Smooth muscle cell of the brain vasculature (primary cell): ENCODE measurements around the gene ABCC5.
A peak's percentile ranks its signal among the peaks of the same experiment; 100 is the strongest.

Experiments used
- DNase-seq: peaks from one replicate; pipeline ENCODE4 v3.0.0-alpha.2; 2012; ENCODE audit warnings: low read depth, low spot score

The ABCC5 gene

DNA sequence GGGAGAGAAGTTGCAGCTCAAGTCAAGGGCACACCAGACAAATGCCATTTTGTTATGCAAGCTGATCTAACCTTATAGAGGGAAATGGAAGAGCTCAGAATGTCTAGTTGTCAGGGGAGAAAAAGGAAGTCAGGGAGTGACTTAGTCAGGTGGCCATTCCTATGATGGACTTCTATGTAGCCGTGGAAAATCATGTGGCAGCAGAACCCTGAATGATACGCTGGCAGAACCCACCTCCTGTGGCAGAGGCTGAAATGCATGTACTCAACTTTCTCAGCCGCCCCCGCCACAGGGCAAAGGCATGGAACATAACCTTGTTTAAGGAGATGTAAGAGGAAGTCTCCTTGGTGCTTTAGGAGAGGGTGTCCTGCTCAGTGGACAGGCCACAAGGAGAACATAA, 95.3 kb downstream of the ABCC5 start:
- DNase-seq: no peak

GRCh38 chr3:183921096-183921495, 96.6 kb downstream of the ABCC5 start:
- DNase-seq: no peak

DNA sequence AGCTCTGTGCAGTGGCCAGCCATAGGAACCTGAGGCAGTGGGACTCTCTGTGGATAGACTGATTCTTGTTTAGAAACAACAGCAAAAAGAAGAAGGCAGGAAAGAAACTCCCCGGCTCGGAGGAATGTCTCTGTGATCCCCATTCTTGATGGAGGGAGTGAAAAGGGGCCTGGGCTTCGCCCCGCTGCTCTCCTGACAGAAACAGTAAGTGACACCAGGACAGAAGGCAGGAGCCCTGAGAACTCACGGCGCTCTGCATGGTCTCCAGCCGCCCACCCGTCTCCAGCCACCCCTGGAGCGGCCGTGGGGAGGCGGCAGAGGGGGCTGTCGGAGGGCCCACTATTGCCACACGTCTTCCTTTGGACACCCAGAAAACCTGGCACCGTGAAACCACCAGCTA, 97.3 kb downstream of the ABCC5 start:
- DNase-seq: no peak

- no peak for DNase-seq
Measured at GRCh38 chr3:183918178-183918577, 99.5 kb downstream of the ABCC5 start.

DNA sequence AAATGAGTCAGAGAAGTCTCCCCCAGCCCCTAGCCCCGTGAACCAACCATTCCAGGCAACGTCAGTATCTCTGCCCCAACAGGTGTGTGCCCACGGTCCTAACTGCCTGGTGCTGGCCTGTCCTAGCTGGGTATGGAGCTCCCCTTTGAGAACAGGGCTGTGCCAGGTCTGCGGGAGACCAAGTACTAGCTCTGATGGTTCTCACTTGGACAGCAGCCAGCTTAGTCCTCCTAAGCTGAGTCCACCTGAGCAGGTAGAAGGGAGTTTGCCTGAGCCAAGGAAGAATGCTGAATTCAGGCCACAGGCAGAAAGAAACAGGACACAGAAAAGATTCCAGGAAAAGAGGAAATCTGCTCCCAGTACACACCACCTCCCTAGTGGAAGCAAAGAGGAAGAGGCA, 99.9 kb downstream of the ABCC5 start:
- no peak for DNase-seq

GRCh38 chr3:183914856-183915255, 102.8 kb downstream of the ABCC5 start:
- DNase-seq: no peak

- DNase-seq: no peak
Measured at GRCh38 chr3:183913580-183913920, 104.1 kb downstream of the ABCC5 start.

DNA sequence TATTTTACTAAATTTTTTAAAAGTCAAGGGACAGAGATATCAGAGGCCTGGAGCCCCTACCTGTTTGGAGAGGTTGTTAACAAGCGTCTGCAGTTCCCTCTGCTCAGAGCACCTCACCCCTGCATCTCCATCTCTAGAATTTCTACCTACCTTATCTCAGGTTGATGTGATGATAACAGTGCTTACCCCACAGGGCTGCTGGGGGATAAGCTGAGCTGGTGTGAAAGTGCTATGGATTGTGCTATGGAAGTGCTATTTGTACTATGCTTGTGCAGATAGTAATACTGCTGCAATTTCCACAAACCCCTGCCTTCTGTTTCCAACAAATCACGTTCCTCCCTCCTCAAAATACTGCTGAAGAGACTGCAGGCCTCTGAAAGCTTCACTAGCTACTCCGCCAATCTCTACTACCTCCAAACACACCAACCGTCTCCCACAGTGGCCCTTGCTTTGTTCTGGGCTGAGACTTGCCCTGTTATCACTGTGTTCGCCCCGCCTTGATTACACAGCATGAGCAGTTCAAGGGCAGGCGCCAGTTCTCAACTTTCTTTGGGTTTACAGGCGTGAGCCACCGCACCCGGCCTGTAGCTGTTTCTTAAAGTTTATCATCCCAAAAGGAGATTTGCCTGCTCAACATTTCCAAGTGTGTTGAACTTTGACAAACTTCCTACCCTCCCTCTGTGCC, 104.6 kb downstream of the ABCC5 start:
- no peak for DNase-seq

GRCh38 chr3:183911763-183912506, 105.7 kb downstream of the ABCC5 start:
- DNase-seq: no peak

- no peak for DNase-seq
Measured at GRCh38 chr3:183911087-183911486, 106.6 kb downstream of the ABCC5 start.

GRCh38 chr3:183909030-183909600, 108.6 kb downstream of the ABCC5 start:
- DNase-seq: no peak

DNA sequence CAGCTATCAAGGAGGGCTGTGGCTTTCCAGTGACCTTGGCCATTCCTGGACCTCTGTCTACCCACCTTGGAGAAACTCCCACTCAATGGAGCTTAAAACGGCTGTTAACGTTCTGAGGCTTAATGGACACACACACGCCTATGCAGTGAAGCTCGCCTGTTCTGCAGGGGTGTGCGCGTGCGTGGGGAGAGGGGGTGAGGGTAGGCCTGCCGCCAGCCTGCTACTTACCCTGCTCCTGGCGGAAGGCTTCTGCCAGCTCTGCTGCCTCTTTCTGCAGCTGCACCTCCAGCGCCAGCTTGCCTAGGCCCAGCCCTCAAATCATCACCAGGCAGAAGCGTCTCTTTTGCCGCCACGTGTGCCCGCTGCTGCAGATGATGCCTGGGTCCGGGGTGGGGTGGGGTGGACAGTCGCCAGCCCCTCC, 109.8 kb downstream of the ABCC5 start:
- no peak for DNase-seq

- no peak for DNase-seq
Measured at GRCh38 chr3:183907176-183907575, 110.5 kb downstream of the ABCC5 start.

DNA sequence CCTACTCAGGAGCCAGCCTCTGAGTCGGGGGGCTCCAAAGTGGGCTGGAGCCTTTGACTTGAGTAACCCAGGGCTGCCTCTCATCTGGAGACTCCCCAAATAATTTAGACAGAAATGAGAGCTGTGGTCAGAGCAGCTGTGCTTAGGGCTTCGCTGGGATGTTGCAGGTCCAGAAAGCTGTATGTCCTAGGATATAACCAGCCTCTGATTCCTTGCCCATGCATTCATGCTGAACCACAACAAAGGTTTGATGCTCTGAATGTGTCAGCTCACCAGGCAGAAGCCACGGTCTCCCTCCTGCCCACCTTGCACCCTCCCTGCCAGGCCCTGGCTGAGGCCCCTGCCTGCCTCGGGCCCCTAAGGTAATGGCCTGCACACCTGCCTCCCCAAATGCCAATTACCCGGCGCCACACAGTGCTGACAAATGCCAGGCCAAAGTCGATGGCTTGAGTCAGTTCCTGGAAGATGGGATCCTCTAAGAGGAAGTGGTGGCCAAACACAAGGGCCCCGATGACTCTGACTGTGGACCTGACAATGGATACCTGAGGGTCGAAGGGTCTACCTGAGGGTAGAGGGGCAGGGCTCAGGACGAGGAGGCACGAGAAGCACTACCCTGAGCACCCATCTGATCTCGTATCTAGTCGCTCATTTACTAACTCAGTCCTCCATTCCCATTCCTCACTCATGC, 111.3 kb downstream of the ABCC5 start:
- no peak for DNase-seq

DNA sequence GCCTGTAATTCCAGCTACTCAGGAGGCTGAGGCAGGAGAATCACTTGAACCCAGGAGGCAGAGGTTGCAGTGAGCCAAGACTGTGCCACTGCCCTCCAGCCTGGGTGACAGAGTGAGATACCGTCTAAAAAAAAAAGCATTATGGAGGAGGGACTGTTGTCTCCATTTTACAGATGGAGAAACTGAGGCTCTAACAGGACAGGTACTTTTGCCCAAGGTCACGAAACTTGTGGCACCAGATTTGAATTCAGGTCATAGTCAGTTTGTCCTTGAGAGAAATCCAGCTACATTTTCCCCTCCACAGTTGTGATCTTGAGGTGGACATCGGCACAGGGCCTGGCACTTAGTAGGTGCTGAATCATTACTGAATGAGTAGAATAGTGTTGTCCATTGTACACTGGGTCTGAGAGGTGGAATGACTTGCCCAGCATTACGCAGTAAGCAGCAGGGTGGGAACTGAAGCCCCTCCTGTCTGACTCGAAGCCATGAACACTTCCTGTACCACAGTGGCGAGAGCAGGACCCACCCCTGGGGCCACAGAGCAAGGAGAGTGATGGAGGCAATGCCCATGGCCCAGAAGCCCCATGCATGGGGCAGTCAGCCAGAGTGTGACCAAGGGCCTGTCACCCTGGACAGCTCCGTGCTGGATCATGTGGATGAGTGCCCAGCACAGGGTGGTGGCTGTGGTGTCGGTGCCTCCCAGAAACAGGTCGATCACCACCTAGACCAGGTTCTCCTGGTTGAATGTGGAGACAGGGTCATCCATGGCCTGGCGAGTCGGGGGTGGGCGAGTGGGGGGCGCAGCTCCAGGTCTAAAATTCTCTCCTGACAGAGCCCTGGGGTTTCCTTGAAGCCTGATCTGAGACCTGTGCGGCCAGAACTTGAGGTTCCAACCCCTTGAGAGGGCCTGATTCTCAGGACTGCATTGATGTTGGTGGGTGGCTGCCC, 112.6 kb downstream of the ABCC5 start:
- DNase-seq: no peak

DNA sequence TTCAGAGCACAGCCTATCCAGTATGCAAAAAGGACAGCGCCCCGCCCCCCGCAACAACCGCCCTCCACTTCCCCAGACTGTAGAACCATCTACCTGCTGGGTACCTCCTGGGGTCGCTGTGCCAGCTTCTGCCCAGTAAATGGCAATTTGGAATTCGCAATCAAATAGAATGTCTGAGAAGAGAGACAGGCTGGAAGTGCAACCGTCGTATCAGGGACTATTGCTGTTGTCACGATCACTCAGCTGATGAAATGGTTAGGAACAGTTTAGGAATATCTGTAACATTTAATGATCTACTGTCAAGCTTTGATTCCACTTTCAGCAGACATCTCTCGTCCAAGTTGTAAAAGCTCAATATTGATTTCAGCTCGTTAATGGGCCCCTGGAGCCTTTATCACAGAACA, 119.7 kb downstream of the ABCC5 start:
- DNase-seq: no peak

DNA sequence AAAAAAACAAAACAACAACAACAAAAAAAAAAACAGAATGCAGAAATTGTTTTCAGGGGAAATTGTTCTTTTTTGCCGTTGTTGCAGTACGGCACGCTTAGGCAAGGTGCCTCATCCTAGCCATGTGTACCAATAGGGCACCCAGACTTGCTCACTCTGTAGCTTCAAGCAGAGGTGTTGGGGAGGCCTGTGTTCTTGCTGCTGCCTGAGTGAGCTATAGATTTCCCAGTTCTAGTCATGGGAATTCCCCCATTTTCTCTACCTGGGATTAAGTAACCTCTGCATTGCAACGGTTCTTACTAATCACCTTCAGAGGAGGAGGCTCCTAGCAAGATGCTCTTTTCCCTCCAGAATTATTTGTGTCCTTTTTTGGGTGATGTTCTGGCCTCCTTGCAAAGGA, 120.1 kb downstream of the ABCC5 start:
- no peak for DNase-seq

GRCh38 chr3:183896610-183897009, 121.1 kb downstream of the ABCC5 start:
- DNase-seq: no peak

DNA sequence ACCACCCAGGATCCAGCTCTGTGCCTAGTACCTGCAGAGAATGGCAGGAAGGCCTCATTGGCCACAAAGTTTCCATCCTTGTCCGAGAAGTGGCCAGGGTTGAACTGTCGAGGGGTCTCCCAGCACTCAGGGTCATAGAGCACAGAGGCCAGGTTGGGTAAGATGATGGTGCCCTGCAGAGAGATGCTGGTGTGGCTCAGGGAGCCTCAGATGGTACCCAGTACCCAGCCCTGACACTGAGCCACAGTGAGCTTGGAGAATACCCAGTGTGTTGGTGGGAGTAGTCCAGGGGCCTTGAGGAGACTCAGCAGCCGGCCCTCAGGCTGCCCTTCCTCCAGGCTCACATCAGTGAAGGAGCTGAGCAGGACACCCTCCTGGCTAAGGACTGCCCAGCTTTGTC, 121.5 kb downstream of the ABCC5 start:
- DNase-seq: no peak

DNA sequence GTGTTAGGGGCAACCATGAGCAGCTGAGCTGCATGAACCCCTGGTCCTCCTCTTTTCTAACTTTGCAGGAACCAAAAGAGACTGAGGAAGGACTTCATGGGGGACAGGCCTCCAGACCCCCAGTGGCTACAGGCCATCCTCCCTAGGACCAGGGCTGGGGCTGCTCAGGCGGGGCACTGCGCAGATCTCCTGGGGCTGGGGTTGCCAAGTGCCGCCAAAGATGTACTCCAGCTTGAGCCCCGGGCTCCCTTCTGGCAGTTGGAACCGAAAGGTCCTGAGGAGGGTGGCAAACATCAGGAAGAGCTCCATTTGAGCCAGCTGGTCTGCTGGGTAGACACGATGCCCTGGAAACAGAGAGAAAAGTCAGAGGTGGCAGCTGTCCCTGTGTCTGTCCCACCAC, 121.9 kb downstream of the ABCC5 start:
- DNase-seq: no peak

DNA sequence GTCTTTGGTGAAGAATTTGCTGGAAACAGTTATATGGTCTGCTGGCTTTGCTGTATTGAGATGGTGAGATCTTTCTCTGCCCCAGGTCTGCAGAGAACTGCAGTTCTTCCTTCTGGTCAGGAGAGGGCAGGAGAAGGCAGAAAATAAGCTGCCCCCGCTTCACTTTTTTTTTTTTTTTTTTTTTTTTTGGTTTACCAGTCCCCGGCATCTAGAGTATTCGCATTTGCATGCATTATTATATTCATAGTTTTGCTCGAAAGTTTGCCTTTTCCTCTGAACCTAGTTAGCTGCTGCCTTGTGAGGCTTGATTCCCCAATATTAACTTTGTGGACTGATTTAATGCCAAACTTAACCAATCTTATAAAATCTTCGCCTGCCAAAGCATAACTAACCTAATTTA, 122.4 kb downstream of the ABCC5 start:
- peak; percentile 13 for DNase-seq
